HepG2 (cell line): ENCODE measurements around the gene NPB. TPM values are rescaled to one million over a fixed set of nuclear protein-coding genes. Genes with fewer than 3 reads are reported as not detected.

Source experiments
- BHLHE40 ChIP-seq: IDR thresholded peaks from 2 replicates; pipeline ENCODE4 v1.6.1; 2011; ENCODE audit warnings: low read length, improper control_type of control experiment
- CSRNP2 ChIP-seq: sonication (generic); formaldehyde crosslinking; conservative IDR thresholded peaks from 2 replicates; pipeline ENCODE4 v1.8.0; 2022; ENCODE audit warnings: low read depth, missing genetic modification reagents
- EED ChIP-seq: sonication (generic); formaldehyde crosslinking; IDR thresholded peaks from 2 replicates; pipeline ENCODE4 v1.5.0; 2020; ENCODE audit warnings: mild to moderate bottlenecking, missing genetic modification reagents
- HNF4G ChIP-seq, 2 experiments: sonication (generic) in 1 of 2; formaldehyde crosslinking in 1 of 2; IDR thresholded peaks; 2 replicates each; pipeline versions ENCODE4 v1.4.0 to v1.6.1; 2011 to 2020; ENCODE audit warnings: borderline replicate concordance in 2 of 2, low read depth in 2 of 2, mild to moderate bottlenecking in 2 of 2, low read length in 1 of 2, missing genetic modification reagents in 1 of 2, moderate library complexity in 1 of 2
- MXI1 ChIP-seq: IDR thresholded peaks from 3 replicates; pipeline ENCODE4 v1.6.1; 2012; ENCODE audit warnings: low read depth, low read length, inconsistent platforms, borderline replicate concordance
- PHB2 ChIP-seq: fragments of 450-650 bp; IDR thresholded peaks from 2 replicates; pipeline ENCODE4 v1.6.1; 2018; ENCODE audit not compliant: partially characterized antibody
- SMAD9 ChIP-seq: sonication (generic); formaldehyde crosslinking; IDR thresholded peaks from 2 replicates; pipeline ENCODE4 v1.5.1; 2020; ENCODE audit warnings: mild to moderate bottlenecking, missing genetic modification reagents
- SMARCE1 ChIP-seq: fragments of 450-650 bp; IDR thresholded peaks from 2 replicates; pipeline ENCODE4 v1.6.1; 2017; ENCODE audit warnings: borderline replicate concordance
- SRF ChIP-seq: IDR thresholded peaks from 2 replicates; pipeline ENCODE4 v1.6.1; 2011; ENCODE audit warnings: mild to moderate bottlenecking, low read depth, low read length, moderate library complexity
- THRA ChIP-seq: sonication (generic); formaldehyde crosslinking; IDR thresholded peaks from 2 replicates; pipeline ENCODE4 v1.4.0; 2020; ENCODE audit warnings: missing genetic modification reagents, borderline replicate concordance
- ZFP37 ChIP-seq: sonication (generic); formaldehyde crosslinking; IDR thresholded peaks from 2 replicates; pipeline ENCODE4 v1.4.0; 2020; ENCODE audit warnings: missing genetic modification reagents, borderline replicate concordance
- ZNF484 ChIP-seq: sonication (generic); formaldehyde crosslinking; IDR thresholded peaks from 2 replicates; pipeline ENCODE4 v1.5.1; 2020; ENCODE audit warnings: mild to moderate bottlenecking, low read depth, missing genetic modification reagents, borderline replicate concordance
- ZNF614 ChIP-seq: IDR thresholded peaks from 2 replicates; pipeline ENCODE4 v1.6.1; 2018; ENCODE audit warnings: missing biosample characterization, missing genetic modification reagents, inconsistent platforms, borderline replicate concordance
- ZNF619 ChIP-seq: sonication (generic); formaldehyde crosslinking; IDR thresholded peaks from 2 replicates; pipeline ENCODE4 v1.4.0; 2020; ENCODE audit warnings: mild to moderate bottlenecking, missing genetic modification reagents
- polyA plus RNA-seq, 8 experiments: library from polyadenylated mRNA; depleted of rRNA in 3 of 8; stranded (reverse) in 7 of 8; unstranded in 1 of 8; fragments of >200 nt; fragmentation: Illumina TruSeq in 4 of 8; extraction: Trizol in 4 of 8; gene quantifications; 2 replicates each; pipeline versions ENCODE4 v1.2.1 to v1.2.3, GENCODE V29; 2011 to 2016; ENCODE audit warnings: low read depth in 4 of 8, missing spikeins in 1 of 8, mixed read lengths in 1 of 8; ENCODE audit not compliant: insufficient read depth in 1 of 8
- total RNA-seq, 5 experiments: library from RNA; depleted of rRNA; stranded (reverse); fragments of >200 nt; fragmentation: Illumina TruSeq; extraction: Trizol; gene quantifications; 2 replicates each; pipeline ENCODE4 v1.2.3, GENCODE V29; 2016; ENCODE audit warnings: low read depth in 1 of 5
- TF ChIP-seq, protein P1 (sequence below): sonication (generic); formaldehyde crosslinking; IDR thresholded peaks from 2 replicates; pipeline ENCODE4; 2020; ENCODE audit warnings: missing genetic modification reagents, mild to moderate bottlenecking, borderline replicate concordance
- TF ChIP-seq, protein P2 (sequence below): sonication (generic); formaldehyde crosslinking; IDR thresholded peaks from 2 replicates; pipeline ENCODE4 v1.4.0; 2020; ENCODE audit warnings: missing genetic modification reagents
- TF ChIP-seq, protein P3 (sequence below): sonication (generic); formaldehyde crosslinking; IDR thresholded peaks from 2 replicates; pipeline ENCODE4 v1.4.0; 2020; ENCODE audit warnings: mild to moderate bottlenecking, missing genetic modification reagents, borderline replicate concordance

NPB gene
- total and polyA plus RNA-seq, 2 of the 13 experiments (the other 11 are each of a cell fraction or from before 2014, with no cell fraction given), result 0.11 to 0.93 TPM

GRCh38 chr17:81869221-81870130 lies 32.6 kb upstream of the NPB start (continued):
- TF ChIP-seq, protein P1, sequence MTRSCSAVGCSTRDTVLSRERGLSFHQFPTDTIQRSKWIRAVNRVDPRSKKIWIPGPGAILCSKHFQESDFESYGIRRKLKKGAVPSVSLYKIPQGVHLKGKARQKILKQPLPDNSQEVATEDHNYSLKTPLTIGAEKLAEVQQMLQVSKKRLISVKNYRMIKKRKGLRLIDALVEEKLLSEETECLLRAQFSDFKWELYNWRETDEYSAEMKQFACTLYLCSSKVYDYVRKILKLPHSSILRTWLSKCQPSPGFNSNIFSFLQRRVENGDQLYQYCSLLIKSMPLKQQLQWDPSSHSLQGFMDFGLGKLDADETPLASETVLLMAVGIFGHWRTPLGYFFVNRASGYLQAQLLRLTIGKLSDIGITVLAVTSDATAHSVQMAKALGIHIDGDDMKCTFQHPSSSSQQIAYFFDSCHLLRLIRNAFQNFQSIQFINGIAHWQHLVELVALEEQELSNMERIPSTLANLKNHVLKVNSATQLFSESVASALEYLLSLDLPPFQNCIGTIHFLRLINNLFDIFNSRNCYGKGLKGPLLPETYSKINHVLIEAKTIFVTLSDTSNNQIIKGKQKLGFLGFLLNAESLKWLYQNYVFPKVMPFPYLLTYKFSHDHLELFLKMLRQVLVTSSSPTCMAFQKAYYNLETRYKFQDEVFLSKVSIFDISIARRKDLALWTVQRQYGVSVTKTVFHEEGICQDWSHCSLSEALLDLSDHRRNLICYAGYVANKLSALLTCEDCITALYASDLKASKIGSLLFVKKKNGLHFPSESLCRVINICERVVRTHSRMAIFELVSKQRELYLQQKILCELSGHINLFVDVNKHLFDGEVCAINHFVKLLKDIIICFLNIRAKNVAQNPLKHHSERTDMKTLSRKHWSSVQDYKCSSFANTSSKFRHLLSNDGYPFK, result peak; percentile 63; the same call in 1 of the 2 replicates
- TF ChIP-seq SRF, result no peak
- TF ChIP-seq, protein P2, sequence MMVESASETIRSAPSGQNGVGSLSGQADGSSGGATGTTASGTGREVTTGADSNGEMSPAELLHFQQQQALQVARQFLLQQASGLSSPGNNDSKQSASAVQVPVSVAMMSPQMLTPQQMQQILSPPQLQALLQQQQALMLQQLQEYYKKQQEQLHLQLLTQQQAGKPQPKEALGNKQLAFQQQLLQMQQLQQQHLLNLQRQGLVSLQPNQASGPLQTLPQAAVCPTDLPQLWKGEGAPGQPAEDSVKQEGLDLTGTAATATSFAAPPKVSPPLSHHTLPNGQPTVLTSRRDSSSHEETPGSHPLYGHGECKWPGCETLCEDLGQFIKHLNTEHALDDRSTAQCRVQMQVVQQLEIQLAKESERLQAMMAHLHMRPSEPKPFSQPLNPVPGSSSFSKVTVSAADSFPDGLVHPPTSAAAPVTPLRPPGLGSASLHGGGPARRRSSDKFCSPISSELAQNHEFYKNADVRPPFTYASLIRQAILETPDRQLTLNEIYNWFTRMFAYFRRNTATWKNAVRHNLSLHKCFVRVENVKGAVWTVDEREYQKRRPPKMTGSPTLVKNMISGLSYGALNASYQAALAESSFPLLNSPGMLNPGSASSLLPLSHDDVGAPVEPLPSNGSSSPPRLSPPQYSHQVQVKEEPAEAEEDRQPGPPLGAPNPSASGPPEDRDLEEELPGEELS (CRISPR knock-in tag), result no peak
- TF ChIP-seq HNF4G (IDR thresholded peaks at IDR 0.05; ENCODE audit: borderline replicate concordance, low read depth, low read length), result no peak
- TF ChIP-seq HNF4G (CRISPR knock-in tag; IDR thresholded peaks at IDR 0.05; ENCODE audit: borderline replicate concordance, low read depth), result no peak
- TF ChIP-seq ZFP37 (CRISPR knock-in tag), result no peak
- TF ChIP-seq, protein P3, sequence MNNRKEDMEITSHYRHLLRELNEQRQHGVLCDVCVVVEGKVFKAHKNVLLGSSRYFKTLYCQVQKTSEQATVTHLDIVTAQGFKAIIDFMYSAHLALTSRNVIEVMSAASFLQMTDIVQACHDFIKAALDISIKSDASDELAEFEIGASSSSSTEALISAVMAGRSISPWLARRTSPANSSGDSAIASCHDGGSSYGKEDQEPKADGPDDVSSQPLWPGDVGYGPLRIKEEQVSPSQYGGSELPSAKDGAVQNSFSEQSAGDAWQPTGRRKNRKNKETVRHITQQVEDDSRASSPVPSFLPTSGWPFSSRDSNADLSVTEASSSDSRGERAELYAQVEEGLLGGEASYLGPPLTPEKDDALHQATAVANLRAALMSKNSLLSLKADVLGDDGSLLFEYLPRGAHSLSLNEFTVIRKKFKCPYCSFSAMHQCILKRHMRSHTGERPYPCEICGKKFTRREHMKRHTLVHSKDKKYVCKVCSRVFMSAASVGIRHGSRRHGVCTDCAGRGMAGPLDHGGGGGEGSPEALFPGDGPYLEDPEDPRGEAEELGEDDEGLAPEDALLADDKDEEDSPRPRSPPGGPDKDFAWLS (CRISPR knock-in tag), result no peak
- TF ChIP-seq PHB2, result no peak
- 0 out of 2 replicates have a peak, but pooled peaks have one; percentile 11 for TF ChIP-seq EED
- peak; percentile 57; the same call in 1 of the 2 replicates for TF ChIP-seq CSRNP2 (CRISPR knock-in tag)
- no peak; the same call in none of the 2 replicates for TF ChIP-seq SMAD9
- TF ChIP-seq MXI1, result peak; percentile 19; the same call in 1 of the 3 replicates
- TF ChIP-seq BHLHE40, result no peak
- no peak for TF ChIP-seq ZNF619 (CRISPR knock-in tag)
- TF ChIP-seq THRA (CRISPR knock-in tag), result 0 out of 2 replicates have a peak, but pooled peaks have one; percentile 9
- 0 out of 2 replicates have a peak, but pooled peaks have one; percentile 16 for TF ChIP-seq ZNF614 (CRISPR knock-in tag)
- TF ChIP-seq SMARCE1, result no peak
- TF ChIP-seq ZNF484, result no peak
